Duodenal mucosa (tissue), 2 donors: ENCODE measurements around the gene IFIT3.
"Not testable (repeated sequence)": the region's sequence is repeated elsewhere in the genome, so short reads cannot be mapped to it uniquely, and the experiment has no call there.

ENCODE experiments used
- H3K27ac ChIP-seq: one replicate; pipeline ENCODE4 v1.7.0; 2013; ENCODE audit warnings: low read depth, low read length
- H3K27me3 ChIP-seq, 2 donors: one replicate each; pipeline ENCODE4 v1.7.0; 2013; ENCODE audit warnings: low read length in 2 of 2, control low read depth in 1 of 2; ENCODE audit not compliant: insufficient read depth in 2 of 2, control insufficient read depth in 1 of 2
- H3K36me3 ChIP-seq, 2 donors: one replicate each; pipeline ENCODE4 v1.7.0; 2013; ENCODE audit warnings: low read length in 2 of 2, control low read depth in 1 of 2; ENCODE audit not compliant: insufficient read depth in 2 of 2, control insufficient read depth in 1 of 2
- H3K4me1 ChIP-seq, 2 donors: one replicate each; pipeline ENCODE4 v1.7.0; 2013; ENCODE audit warnings: low read length in 2 of 2, control low read depth in 1 of 2; ENCODE audit not compliant: insufficient read depth in 2 of 2, control insufficient read depth in 1 of 2
- H3K4me3 ChIP-seq, 2 donors: one replicate each; pipeline ENCODE4 v1.7.0; 2013; ENCODE audit warnings: low read length in 2 of 2, low read depth in 1 of 2
- H3K9ac ChIP-seq, 2 donors: one replicate each; pipeline ENCODE4 v1.7.0; 2013; ENCODE audit warnings: low read length in 2 of 2, low read depth in 1 of 2
- H3K9me3 ChIP-seq, 2 donors: one replicate each; pipeline ENCODE4 v1.7.0; 2013; ENCODE audit warnings: low read length in 2 of 2, control low read depth in 1 of 2; ENCODE audit not compliant: control insufficient read depth in 1 of 2

Gene IFIT3, protein sequence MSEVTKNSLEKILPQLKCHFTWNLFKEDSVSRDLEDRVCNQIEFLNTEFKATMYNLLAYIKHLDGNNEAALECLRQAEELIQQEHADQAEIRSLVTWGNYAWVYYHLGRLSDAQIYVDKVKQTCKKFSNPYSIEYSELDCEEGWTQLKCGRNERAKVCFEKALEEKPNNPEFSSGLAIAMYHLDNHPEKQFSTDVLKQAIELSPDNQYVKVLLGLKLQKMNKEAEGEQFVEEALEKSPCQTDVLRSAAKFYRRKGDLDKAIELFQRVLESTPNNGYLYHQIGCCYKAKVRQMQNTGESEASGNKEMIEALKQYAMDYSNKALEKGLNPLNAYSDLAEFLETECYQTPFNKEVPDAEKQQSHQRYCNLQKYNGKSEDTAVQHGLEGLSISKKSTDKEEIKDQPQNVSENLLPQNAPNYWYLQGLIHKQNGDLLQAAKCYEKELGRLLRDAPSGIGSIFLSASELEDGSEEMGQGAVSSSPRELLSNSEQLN

DNA sequence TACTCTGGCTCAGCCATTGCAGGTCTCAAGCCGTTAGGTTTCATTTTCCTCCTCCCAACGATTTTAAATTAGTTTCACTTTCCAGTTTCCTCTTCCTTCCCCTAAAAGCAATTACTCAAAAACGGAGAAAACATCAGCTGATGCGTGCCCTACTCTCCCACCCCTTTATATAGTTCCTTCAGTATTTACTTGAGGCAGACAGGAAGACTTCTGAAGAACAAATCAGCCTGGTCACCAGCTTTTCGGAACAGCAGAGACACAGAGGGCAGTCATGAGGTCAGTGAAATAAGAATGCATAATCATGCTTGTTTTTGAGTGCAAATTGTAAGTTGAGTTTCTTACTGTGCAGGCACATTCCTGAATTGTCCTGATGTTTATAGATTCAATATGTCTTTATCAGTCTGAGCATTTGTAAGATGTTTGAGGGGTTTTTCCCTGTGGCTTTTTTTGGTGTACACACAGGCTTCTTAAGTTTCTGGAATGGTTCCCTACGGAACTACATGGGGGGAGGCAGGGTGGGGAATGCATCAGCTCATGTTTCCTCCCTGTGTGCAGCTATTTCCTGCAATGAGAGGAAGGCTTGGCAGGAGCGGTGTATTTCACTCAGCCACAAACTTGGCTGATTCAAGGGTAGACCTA lies at the start of gene IFIT3:
Gene IFIT3 (plus strand): TSS at position 195 of the 639 bp plus-strand sequence. CDS start 77 bp downstream, at position 272.
- Histone ChIP-seq H3K27me3 (no peaks in the 10 kb centered on the region), H3K4me3 (peak within 1 kb of the TSS; percentile 82 to 83), H3K9ac (peak within 1 kb of the TSS; percentile 63 to 70), H3K27ac (peak within 1 kb of the TSS; percentile 80), H3K4me1 (peaks cover 17 to 31% of the 10 kb centered on the region in 2 donors), H3K36me3 (no peaks in the 10 kb centered on the region), H3K9me3 (no peaks in the 10 kb centered on the region)

DNA sequence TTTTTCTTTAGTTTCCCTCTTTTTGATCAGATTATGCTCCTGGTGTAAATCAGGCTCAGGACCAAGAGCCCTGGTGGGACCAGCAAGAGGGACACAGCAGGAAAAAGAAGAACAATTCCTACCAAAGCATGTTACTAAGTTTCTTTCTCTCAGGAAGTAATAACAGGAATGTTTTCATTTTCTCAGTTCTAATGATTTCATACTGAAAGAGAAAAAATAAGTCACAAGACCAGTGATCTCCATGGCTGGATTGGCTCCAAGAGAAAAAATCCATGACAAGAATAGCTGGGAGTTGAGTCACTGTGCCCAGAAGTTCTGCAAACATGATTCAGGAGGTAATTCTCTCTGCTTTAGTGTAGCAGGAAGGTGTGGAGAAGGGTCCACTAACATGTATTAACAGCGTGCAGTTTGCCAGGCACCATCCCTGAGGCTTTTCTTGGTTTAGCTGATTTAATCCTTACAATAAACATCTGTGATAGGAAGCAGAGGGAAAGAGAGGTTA lies 49.7 kb upstream of the IFIT3 start:
- Histone ChIP-seq H3K36me3 (no peaks in the 10 kb centered on the region), H3K4me3 (no peak overlapping the region), H3K9me3 (no peaks in the 10 kb centered on the region), H3K9ac (no peak overlapping the region), H3K27me3 (no peaks in the 10 kb centered on the region), H3K4me1 (peaks cover 3 to 11% of the 10 kb centered on the region in 2 donors), H3K27ac (peak overlapping the region; percentile 79)

DNA sequence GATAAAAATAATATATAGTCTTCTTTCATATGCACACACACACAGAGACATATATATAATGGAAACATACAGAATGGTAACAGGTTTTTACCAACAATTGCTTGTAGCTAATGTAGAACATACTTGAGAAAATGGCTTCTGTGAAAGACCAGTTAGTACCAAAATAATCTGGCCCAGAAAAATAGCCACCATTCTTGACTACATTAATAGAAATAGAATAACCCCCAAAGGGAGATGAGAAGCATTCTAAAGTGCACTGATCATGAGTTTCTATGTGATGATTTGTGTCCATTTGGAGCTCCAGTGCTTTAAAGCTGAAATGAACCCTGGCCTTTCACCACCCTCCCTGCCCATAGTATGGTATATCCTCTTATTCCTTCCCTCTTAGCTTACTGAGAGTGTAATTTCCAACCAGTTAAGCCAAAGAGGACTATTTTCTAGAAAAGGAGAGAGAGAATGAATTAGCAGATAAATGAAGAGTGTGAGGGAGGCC lies 48.9 kb upstream of the IFIT3 start:
- no peak overlapping the region for H3K4me3 ChIP-seq
- H3K27ac ChIP-seq = no peak overlapping the region
- no peaks in the 10 kb centered on the region for H3K9me3 ChIP-seq
- no peaks in the 10 kb centered on the region for H3K36me3 ChIP-seq
- H3K27me3 ChIP-seq = no peaks in the 10 kb centered on the region
- peaks cover 3 to 18% of the 10 kb centered on the region in 2 donors for H3K4me1 ChIP-seq
- no peak overlapping the region for H3K9ac ChIP-seq

DNA sequence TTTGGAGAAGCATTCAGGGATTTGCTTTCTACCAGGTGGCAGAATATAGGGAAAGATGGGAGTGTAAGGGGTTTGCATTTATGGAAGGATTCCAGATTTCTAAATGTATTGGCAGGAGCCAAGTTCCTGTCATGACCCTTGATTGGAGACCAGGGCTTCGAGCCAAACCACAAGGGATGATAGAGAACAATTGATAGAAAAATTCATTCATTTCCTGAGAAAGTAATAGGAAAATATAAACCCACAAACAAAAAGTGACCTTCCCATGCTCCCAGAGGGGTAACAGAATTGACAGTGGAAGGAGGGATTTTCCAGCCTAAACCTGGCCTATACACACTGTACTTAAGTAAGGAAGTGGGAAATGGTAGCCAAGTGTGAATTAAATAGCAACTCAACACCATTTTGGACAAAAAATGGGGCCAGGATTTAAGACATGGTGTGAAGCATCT lies 48.4 kb upstream of the IFIT3 start:
- H3K9me3 ChIP-seq = no peaks in the 10 kb centered on the region
- no peak overlapping the region for H3K4me3 ChIP-seq
- no peak overlapping the region for H3K27ac ChIP-seq
- H3K36me3 ChIP-seq = no peaks in the 10 kb centered on the region
- H3K4me1 ChIP-seq = peaks cover 5 to 18% of the 10 kb centered on the region in 2 donors
- no peak overlapping the region for H3K9ac ChIP-seq
- no peaks in the 10 kb centered on the region for H3K27me3 ChIP-seq

DNA sequence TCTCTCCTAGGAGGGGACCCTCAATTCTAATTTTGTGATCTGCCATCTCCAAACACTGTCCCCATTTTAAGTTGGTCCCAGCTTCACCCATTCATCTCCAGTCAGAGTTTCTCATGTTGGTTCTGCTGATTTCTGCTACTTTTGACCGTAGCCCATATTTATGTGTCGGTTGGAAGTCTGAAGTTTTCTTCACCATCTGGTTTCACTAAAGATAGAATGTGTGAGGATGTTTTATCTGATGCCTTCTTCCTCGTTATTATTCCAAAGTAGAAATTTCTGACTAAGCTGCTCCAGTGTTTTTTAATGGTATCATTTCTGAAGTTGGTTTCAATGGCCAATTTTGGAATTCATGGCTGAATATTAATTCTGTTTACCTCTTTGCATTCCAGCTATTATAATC lies 47.3 kb upstream of the IFIT3 start:
- Histone ChIP-seq H3K9ac (no peak overlapping the region), H3K9me3 (no peaks in the 10 kb centered on the region), H3K4me1 (peaks cover 5 to 18% of the 10 kb centered on the region in 2 donors), H3K27ac (no peak overlapping the region), H3K4me3 (no peak overlapping the region), H3K27me3 (no peaks in the 10 kb centered on the region), H3K36me3 (no peaks in the 10 kb centered on the region)

DNA sequence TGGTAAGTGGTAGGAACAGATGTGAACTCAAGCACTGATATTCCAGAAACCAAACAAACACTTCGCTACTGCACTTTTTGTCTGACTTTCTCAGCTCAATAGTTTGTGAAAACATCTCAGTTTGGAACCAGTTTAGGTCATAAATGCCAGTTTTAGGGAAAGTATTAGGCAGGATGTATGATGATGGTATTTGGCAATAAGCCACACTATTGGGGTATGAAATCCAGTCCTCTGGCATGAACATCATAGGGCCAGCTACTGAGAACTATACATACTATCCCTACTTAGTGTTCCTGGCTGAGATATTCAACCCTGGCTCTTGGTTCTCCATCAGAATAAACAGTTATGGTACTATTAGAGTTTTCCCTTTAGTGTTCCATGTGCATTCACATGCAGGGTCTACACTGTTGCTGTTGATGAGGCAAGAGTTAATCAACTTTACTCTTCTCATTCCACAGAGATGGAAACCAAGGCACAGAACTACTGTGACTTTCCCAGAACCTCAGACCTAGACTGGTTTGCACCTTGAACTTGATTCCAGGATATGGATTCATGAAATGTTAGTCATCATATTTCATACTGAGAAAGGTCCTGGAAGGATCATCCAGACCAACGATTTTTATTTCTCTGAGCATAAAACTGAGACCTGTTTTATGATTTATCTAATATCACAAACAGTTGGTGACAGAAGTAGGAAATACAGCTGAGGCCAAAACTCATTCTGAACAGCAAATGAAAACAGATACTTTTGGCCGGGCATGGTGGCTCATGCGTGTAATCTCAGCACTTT lies 46.0 kb upstream of the IFIT3 start:
- Histone ChIP-seq H3K4me3 (no peak overlapping the region), H3K36me3 (no peaks in the 10 kb centered on the region), H3K4me1 (peaks cover 5 to 18% of the 10 kb centered on the region in 2 donors), H3K9ac (no peak overlapping the region), H3K9me3 (no peaks in the 10 kb centered on the region), H3K27me3 (no peaks in the 10 kb centered on the region), H3K27ac (no peak overlapping the region)

DNA sequence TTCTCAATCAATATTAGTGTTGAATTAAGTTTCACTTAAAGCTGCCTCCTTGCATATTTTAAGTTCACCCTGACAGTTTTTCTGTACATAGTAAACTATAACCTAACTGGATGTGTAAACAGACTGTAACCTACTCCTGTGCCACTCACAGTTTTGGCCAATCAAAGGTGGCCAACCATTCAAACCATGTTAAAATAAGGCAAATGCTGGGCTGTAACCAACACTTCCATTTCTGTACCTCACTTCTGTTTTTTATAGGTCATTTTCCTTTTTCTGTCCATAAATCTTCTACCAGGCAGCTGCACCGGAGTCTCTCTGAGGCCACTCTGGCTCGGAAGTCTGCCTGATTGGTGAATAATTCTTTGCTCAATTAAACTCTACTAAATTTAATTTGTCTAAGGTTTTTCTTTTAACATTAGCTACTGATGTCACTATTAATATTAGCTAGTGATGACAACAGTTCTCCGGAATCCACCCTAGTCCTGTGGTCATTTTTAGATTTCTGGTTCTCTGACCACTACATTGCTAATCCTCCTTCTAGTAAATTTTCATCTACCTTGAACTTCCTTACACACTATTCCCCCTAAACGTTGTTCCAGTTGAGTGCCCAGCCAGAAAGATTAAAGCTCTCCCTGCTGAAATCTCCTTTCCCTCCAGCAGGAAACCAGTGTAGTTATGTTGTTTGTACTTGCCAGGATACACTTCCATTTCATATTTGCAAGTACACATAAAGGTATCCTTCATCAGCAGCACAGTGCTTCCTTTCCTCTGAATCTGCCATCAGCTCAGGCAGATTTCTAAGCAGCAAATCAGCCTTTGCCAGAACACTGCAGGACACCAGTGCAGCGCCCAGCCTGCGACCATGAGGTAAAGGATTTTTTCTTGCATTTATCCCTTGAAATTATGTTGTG lies 44.5 kb upstream of the IFIT3 start:
- Histone ChIP-seq H3K27me3 (no peaks in the 10 kb centered on the region), H3K27ac (peak overlapping the region; percentile 49), H3K36me3 (no peaks in the 10 kb centered on the region), H3K4me1 (peaks cover 4 to 16% of the 10 kb centered on the region in 2 donors), H3K4me3 (peak overlapping the region in 1 of 2 donors; percentile 5), H3K9me3 (no peaks in the 10 kb centered on the region), H3K9ac (no peak overlapping the region)

DNA sequence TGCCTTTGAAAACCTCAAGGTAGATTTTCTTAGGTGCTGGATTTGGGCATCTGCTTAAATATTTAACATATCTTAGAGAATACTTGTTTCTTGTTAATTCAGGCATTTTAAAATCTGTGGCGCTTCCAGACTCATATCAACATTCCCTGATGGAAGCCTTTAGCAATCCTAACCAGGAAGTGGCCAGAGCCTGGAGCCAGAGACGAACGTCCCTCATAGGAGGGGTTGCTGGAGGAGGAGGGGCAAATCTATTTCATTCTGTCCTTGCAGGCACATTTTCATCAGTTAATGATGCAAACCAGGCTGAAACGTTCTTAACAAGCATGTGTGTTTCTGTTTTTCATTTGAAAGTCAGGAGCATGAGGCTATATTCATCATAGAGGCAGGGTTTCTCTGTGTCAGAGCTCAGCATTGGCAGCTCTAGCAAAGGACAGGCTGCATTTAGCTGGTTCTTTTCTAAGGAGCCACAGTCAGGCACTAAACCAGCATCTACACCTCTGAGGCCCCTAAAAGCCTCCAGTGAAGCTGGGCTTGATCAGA lies 43.8 kb upstream of the IFIT3 start:
- H3K4me3 ChIP-seq = peak overlapping the region in 1 of 2 donors; percentile 5
- no peaks in the 10 kb centered on the region for H3K27me3 ChIP-seq
- H3K9ac ChIP-seq = no peak overlapping the region
- H3K27ac ChIP-seq = peak overlapping the region; percentile 49
- no peaks in the 10 kb centered on the region for H3K36me3 ChIP-seq
- peaks cover 2 to 13% of the 10 kb centered on the region in 2 donors for H3K4me1 ChIP-seq
- no peaks in the 10 kb centered on the region for H3K9me3 ChIP-seq

DNA sequence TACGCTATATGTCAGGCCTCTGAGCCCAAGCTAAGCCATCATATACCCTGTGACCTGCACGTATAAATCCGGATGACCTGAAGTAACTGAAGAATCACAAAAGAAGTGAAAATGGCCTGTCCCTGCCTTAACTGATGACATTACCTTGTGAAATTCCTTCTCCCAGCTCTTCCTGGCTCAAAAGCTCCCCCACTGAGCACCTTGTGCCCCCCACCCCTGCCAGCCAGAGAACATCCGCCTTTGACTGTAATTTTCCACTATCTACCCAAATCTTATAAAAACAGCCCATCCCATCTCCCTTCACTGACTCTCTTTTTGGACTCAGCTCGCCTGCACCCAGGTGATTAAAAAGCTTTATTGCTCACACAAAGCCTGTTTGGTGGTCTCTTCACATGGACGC lies 43.1 kb upstream of the IFIT3 start:
- not testable (repeated sequence) for H3K4me3 ChIP-seq, H3K27me3 ChIP-seq, H3K4me1 ChIP-seq, H3K36me3 ChIP-seq, H3K9me3 ChIP-seq, H3K27ac ChIP-seq, H3K9ac ChIP-seq
